Keratinocyte (primary cell): ENCODE data around the gene FRMD3. TPM values are rescaled to one million over a fixed set of nuclear protein-coding genes. Genes with fewer than 3 reads are reported as not detected.

Source experiments
- DNase-seq: peaks from one replicate; pipeline ENCODE4 v3.0.0-alpha.2; 2011; ENCODE audit warnings: low read depth, missing footprints, low spot score
- FAIRE-seq: peaks from 2 replicates; lab custom pipeline; 2011; peaks lifted over from hg19 to GRCh38; lab: Jason Lieb, UNC
- H2AFZ ChIP-seq: 2 replicates; pipeline ENCODE4 v1.6.0; 2012; ENCODE audit warnings: low read length, control low read depth, inconsistent platforms; ENCODE audit not compliant: control insufficient read depth
- H3K27ac ChIP-seq: 2 replicates; pipeline ENCODE4 v1.5.1; 2011; ENCODE audit warnings: low read length; ENCODE audit not compliant: control insufficient read depth, insufficient read depth
- H3K27me3 ChIP-seq: 3 replicates; pipeline ENCODE4 v1.6.0; 2011; ENCODE audit warnings: low read length; ENCODE audit not compliant: control insufficient read depth, insufficient read depth; ENCODE audit errors: extremely low read depth
- H3K36me3 ChIP-seq, 2 experiments: 2 replicates in 1 of 2; 3 replicates in 1 of 2; pipeline ENCODE4 v1.5.1; 2011; ENCODE audit warnings: low read length in 2 of 2, mild to moderate bottlenecking in 1 of 2; ENCODE audit not compliant: control insufficient read depth in 2 of 2, insufficient read depth in 2 of 2; ENCODE audit errors: extremely low read depth in 1 of 2
- H3K4me1 ChIP-seq: 3 replicates; pipeline ENCODE4 v1.5.1; 2011; ENCODE audit warnings: low read length; ENCODE audit not compliant: control insufficient read depth, insufficient read depth; ENCODE audit errors: extremely low read depth
- H3K4me2 ChIP-seq: 3 replicates; pipeline ENCODE4 v1.6.0; 2011; ENCODE audit warnings: low read depth, low read length; ENCODE audit not compliant: control insufficient read depth, insufficient read depth; ENCODE audit errors: extremely low read depth
- H3K4me3 ChIP-seq, 3 experiments: fragments of 200-600 bp in 1 of 3; sonication (generic) in 1 of 3; 2 replicates in 2 of 3; 3 replicates in 1 of 3; pipeline ENCODE4 v1.5.1; 2011 to 2016; ENCODE audit warnings: low read length in 3 of 3, mild to moderate bottlenecking in 3 of 3, control low read depth in 2 of 3, inconsistent platforms in 1 of 3, low read depth in 1 of 3, mixed read lengths in 1 of 3, mixed run types in 1 of 3, moderate library complexity in 1 of 3; ENCODE audit not compliant: control insufficient read depth in 2 of 3, insufficient read depth in 2 of 3; ENCODE audit errors: extremely low read depth in 1 of 3
- H3K79me2 ChIP-seq: 2 replicates; pipeline ENCODE4 v1.6.0; 2012; ENCODE audit warnings: low read length; ENCODE audit not compliant: control insufficient read depth, insufficient read depth
- H3K9ac ChIP-seq: 3 replicates; pipeline ENCODE4 v1.6.0; 2011; ENCODE audit warnings: low read length; ENCODE audit not compliant: control insufficient read depth, insufficient read depth; ENCODE audit errors: extremely low read depth
- H3K9me1 ChIP-seq: 3 replicates; pipeline ENCODE4 v1.6.0; 2011; ENCODE audit warnings: low read length; ENCODE audit not compliant: control insufficient read depth, insufficient read depth; ENCODE audit errors: extremely low read depth
- H3K9me3 ChIP-seq: 2 replicates; pipeline ENCODE4 v1.5.1; 2012; ENCODE audit warnings: low read depth, low read length; ENCODE audit not compliant: control insufficient read depth
- H4K20me1 ChIP-seq: 3 replicates; pipeline ENCODE4 v1.6.0; 2011; ENCODE audit warnings: low read length; ENCODE audit not compliant: control insufficient read depth, insufficient read depth; ENCODE audit errors: extremely low read depth
- EZH2 ChIP-seq: IDR thresholded peaks from one replicate; pipeline ENCODE4 v1.6.1; 2012; ENCODE audit warnings: inconsistent platforms, mild to moderate bottlenecking, low read length, moderate library complexity
- dilution Hi-C: fragments of 300-500 bp; cut with MboI; formaldehyde crosslinking; loops from one replicate; pipeline ENCODE4 v1.7.0; 2020; ENCODE audit warnings: low sequenced_read_pairs; ENCODE audit not compliant: extremely low pct_ligation_motif_present
- polyA plus RNA-seq, 5 experiments: library from polyadenylated mRNA; depleted of rRNA in 3 of 5; stranded (reverse) in 3 of 5; stranded (forward) in 1 of 5; unstranded in 1 of 5; fragments of >200 nt; gene quantifications; 1 replicate in 1 of 5; 2 replicates in 3 of 5; 3 replicates in 1 of 5; pipeline versions ENCODE4 v1.2.1 to v1.2.3, GENCODE V29; 2011 to 2012; ENCODE audit warnings: missing spikeins in 2 of 5, low read depth in 1 of 5, low replicate concordance in 1 of 5
- TF ChIP-seq, protein P1 (sequence below), 3 experiments: IDR thresholded peaks in 1 of 3; conservative IDR thresholded peaks in 1 of 3; optimal IDR thresholded peaks in 1 of 3; 2 replicates in 2 of 3; 3 replicates in 1 of 3; pipeline versions ENCODE3 to v1.5.1; 2011; ENCODE audit warnings: low read length in 3 of 3, mild to moderate bottlenecking in 3 of 3, moderate library complexity in 2 of 3, control low read depth in 1 of 3, inconsistent platforms in 1 of 3; ENCODE audit not compliant: insufficient read depth in 2 of 3; ENCODE audit errors: extremely low read depth in 1 of 3

Gene FRMD3
- polyA plus RNA-seq, 1 donor (not counting 4 experiments of a cell fraction or from before 2014, with no cell fraction given) = 0.21 TPM

DNA sequence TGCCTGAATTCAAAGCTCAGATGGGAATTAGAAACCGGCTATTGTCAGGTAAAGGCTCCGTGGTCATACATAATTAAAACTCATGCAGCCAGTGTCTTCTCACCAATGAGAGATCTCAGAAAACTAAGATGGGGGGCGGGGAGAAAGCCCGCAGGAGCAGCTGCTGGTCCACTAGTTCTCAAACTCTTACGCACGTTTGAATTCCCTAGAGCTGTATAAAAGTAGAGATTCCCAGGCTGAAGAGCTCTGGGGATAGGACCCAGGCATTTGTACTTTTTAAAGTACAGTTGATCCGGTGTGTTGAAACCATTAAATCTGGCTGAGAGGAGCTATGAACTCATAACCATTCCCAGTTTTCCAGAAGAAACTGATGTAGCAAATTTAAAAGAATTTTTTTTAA is 68.5 kb downstream of the FRMD3 start:
- H3K4me1 ChIP-seq = no peaks in the 10 kb centered on the region
- no peak overlapping the region for H3K9ac ChIP-seq
- H3K27ac ChIP-seq = no peak overlapping the region
- FAIRE-seq = no peak
- no peaks in the 10 kb centered on the region for H3K79me2 ChIP-seq
- no peaks in the 10 kb centered on the region for H3K9me3 ChIP-seq
- no peak overlapping the region for H3K4me3 ChIP-seq
- H3K36me3 ChIP-seq = no peaks in the 10 kb centered on the region
- no peaks in the 10 kb centered on the region for H4K20me1 ChIP-seq
- no peak overlapping the region for H3K4me2 ChIP-seq
- no peak overlapping the region for H2AFZ ChIP-seq
- dilution Hi-C loops = no loop called here
- no peak for TF ChIP-seq EZH2
- TF ChIP-seq, protein P1, sequence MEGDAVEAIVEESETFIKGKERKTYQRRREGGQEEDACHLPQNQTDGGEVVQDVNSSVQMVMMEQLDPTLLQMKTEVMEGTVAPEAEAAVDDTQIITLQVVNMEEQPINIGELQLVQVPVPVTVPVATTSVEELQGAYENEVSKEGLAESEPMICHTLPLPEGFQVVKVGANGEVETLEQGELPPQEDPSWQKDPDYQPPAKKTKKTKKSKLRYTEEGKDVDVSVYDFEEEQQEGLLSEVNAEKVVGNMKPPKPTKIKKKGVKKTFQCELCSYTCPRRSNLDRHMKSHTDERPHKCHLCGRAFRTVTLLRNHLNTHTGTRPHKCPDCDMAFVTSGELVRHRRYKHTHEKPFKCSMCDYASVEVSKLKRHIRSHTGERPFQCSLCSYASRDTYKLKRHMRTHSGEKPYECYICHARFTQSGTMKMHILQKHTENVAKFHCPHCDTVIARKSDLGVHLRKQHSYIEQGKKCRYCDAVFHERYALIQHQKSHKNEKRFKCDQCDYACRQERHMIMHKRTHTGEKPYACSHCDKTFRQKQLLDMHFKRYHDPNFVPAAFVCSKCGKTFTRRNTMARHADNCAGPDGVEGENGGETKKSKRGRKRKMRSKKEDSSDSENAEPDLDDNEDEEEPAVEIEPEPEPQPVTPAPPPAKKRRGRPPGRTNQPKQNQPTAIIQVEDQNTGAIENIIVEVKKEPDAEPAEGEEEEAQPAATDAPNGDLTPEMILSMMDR (optimal IDR thresholded peaks at IDR 0.05 in 1 of 3, IDR thresholded peaks at IDR 0.05 in 1 of 3, conservative IDR thresholded peaks at IDR 0.05 in 1 of 3; ENCODE audit: extremely low read depth in 1 of 3, insufficient read depth in 2 of 3, low read length in 3 of 3) = no peak
- no peak for DNase-seq
- no peaks in the 10 kb centered on the region for H3K9me1 ChIP-seq
- H3K27me3 ChIP-seq = no peaks in the 10 kb centered on the region

DNA sequence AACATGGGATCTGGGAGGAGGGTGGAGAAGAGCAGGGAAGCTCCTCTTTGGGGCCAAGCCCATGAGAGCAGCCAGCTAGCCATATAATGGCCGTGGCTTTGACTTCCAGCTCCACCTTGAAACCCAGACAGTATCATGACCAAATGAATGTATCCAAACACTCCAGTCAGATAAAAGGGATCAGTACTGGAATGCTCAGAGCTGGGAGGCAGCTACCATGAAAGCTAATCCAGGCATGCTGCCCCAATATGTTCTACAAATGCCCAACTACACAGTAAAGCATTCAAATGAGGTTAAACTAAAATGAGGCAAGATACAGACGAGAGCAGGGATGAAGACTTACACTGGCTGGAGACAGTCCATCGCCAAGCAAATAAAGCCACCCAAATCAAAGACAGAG is 69.4 kb downstream of the FRMD3 start:
- dilution Hi-C loops = no loop called here
- Histone ChIP-seq H3K4me3 (no peak overlapping the region), H4K20me1 (no peaks in the 10 kb centered on the region), H3K9ac (no peak overlapping the region), H3K4me2 (no peak overlapping the region), H3K4me1 (no peaks in the 10 kb centered on the region), H2AFZ (no peak overlapping the region), H3K36me3 (no peaks in the 10 kb centered on the region), H3K27ac (no peak overlapping the region), H3K27me3 (no peaks in the 10 kb centered on the region), H3K9me3 (no peaks in the 10 kb centered on the region), H3K9me1 (no peaks in the 10 kb centered on the region), H3K79me2 (no peaks in the 10 kb centered on the region)
- no peak for FAIRE-seq
- TF ChIP-seq, protein P1 (optimal IDR thresholded peaks at IDR 0.05 in 1 of 3, IDR thresholded peaks at IDR 0.05 in 1 of 3, conservative IDR thresholded peaks at IDR 0.05 in 1 of 3; ENCODE audit: extremely low read depth in 1 of 3, insufficient read depth in 2 of 3, low read length in 3 of 3) = no peak
- no peak for TF ChIP-seq EZH2
- no peak for DNase-seq
